ENCODE results near the gene C11orf16. TPM values are rescaled to one million over a fixed set of nuclear protein-coding genes. Genes with fewer than 3 reads are reported as not detected.

The C11orf16 gene
- total and polyA plus RNA-seq, 2 donors (not counting 3 experiments of a cell fraction or from before 2014, with no cell fraction given): not detected

DNA sequence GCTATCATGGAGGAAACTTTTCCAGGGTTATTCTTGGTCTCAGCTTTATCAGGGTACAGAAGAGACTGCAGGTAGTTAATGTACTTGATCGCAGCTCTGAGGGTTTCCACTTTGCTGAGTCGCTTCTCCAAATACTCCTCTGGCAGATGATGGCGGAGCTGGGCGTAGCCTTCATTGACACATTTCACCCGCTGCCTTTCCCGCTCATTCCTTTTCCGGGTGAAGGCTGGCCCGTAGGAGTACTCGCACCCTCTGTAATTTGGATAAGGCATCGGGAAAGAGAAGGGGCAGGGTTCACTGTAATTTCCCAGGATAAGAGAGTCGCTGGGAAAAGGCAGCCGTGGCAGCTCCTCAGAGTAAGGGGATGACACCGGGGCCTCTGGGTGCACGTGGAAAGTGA lies 4.9 kb upstream of the C11orf16 start:
- Histone ChIP-seq H2AFZ (ENCODE audit: low read depth, low read length) (no peak overlapping the region), H3K4me2 (ENCODE audit: insufficient read depth, low read length) (no peak overlapping the region), H3K9ac (replicated peaks; ENCODE audit: extremely low read depth, insufficient read depth, low read length) (no peak overlapping the region), H3K27me3 (ENCODE audit: control insufficient read depth in 2 of 2, insufficient read depth in 2 of 2, low read length in 2 of 2) (peaks cover 0 to 4% of the 10 kb centered on the region in 2 experiments), H3K9me3 (replicated peaks; ENCODE audit: control insufficient read depth, insufficient read depth, low read length) (no peaks in the 10 kb centered on the region), H3K36me3 (ENCODE audit: control insufficient read depth in 2 of 2, extremely low read depth in 1 of 2, insufficient read depth in 2 of 2, low read length in 2 of 2) (no peaks in the 10 kb centered on the region), H3K79me2 (ENCODE audit: control insufficient read depth, insufficient read depth, low read length) (no peaks in the 10 kb centered on the region), H4K20me1 (replicated peaks; ENCODE audit: control insufficient read depth, extremely low read depth, insufficient read depth, low read length) (no peaks in the 10 kb centered on the region), H3K27ac (ENCODE audit: insufficient read depth, low read depth, low read length) (no peak overlapping the region), H3K4me3 (replicated peaks in 1 of 3; ENCODE audit: insufficient read depth in 1 of 3, low read depth in 1 of 3, low read length in 3 of 3) (no peak overlapping the region), H3K9me1 (replicated peaks; ENCODE audit: control insufficient read depth, extremely low read depth, insufficient read depth, low read length) (no peaks in the 10 kb centered on the region), H3K4me1 (ENCODE audit: control insufficient read depth, extremely low read depth, insufficient read depth, low read length) (peaks cover 7% of the 10 kb centered on the region)
- no TSS peak for BruUV-seq (replicated peaks)
- TF ChIP-seq GATA2 (IDR thresholded peaks at IDR 0.05; ENCODE audit: insufficient read depth, insufficient read length, low read depth, low read length) (no peak), POLR2AphosphoS5 (IDR thresholded peaks at IDR 0.05; ENCODE audit: insufficient read depth, low read depth, low read length) (no peak), MAX (IDR thresholded peaks at IDR 0.05; ENCODE audit: insufficient read depth, insufficient read length) (no peak), FOS (IDR thresholded peaks at IDR 0.05; ENCODE audit: borderline replicate concordance, insufficient read depth, low read length) (no peak), JUN (IDR thresholded peaks at IDR 0.05; ENCODE audit: borderline replicate concordance, insufficient read depth, insufficient read length, low read depth) (no peak), EZH2 (IDR thresholded peaks at IDR 0.05; ENCODE audit: borderline replicate concordance, low read depth, low read length, severe bottlenecking) (no peak), POLR2A (IDR thresholded peaks at IDR 0.05; ENCODE audit: low read depth, low read length) (no peak), MYC (IDR thresholded peaks at IDR 0.05; ENCODE audit: low read depth, low read length) (no peak)
- TF ChIP-seq, protein P1, sequence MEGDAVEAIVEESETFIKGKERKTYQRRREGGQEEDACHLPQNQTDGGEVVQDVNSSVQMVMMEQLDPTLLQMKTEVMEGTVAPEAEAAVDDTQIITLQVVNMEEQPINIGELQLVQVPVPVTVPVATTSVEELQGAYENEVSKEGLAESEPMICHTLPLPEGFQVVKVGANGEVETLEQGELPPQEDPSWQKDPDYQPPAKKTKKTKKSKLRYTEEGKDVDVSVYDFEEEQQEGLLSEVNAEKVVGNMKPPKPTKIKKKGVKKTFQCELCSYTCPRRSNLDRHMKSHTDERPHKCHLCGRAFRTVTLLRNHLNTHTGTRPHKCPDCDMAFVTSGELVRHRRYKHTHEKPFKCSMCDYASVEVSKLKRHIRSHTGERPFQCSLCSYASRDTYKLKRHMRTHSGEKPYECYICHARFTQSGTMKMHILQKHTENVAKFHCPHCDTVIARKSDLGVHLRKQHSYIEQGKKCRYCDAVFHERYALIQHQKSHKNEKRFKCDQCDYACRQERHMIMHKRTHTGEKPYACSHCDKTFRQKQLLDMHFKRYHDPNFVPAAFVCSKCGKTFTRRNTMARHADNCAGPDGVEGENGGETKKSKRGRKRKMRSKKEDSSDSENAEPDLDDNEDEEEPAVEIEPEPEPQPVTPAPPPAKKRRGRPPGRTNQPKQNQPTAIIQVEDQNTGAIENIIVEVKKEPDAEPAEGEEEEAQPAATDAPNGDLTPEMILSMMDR (IDR thresholded peaks at IDR 0.05; ENCODE audit: extremely low read depth in 1 of 2, insufficient read depth in 1 of 2, low read depth in 1 of 2, low read length in 2 of 2): no peak
- POLR2A ChIA-PET: no interaction called here
- dilution Hi-C loops (cut with MboI; ENCODE audit: extremely low pct_ligation_motif_present, low sequenced_read_pairs): no loop called here
- DNase-seq (ENCODE audit: low read depth, low spot score): no peak
- intact Hi-C loops (cut with micrococcal nuclease): no loop called here
- no peak for FAIRE-seq
- CTCF ChIA-PET: interaction anchor here (1.8 kb wide), 1 partner anchor 22 kb away, joined by 10 read pairs; no protein-coding TSS in a partner anchor
